ENCODE measurements around the gene TRMT2A.

TRMT2A gene

GRCh38 chr22:20135806-20136602 lies 19.0 kb upstream of the TRMT2A start:
- Histone ChIP-seq H3K4me1 (ENCODE audit: insufficient read depth, low read length) (peaks cover 27% of the 10 kb centered on the region), H3K79me2 (ENCODE audit: insufficient read depth, low read length) (peaks cover 60% of the 10 kb centered on the region)

DNA sequence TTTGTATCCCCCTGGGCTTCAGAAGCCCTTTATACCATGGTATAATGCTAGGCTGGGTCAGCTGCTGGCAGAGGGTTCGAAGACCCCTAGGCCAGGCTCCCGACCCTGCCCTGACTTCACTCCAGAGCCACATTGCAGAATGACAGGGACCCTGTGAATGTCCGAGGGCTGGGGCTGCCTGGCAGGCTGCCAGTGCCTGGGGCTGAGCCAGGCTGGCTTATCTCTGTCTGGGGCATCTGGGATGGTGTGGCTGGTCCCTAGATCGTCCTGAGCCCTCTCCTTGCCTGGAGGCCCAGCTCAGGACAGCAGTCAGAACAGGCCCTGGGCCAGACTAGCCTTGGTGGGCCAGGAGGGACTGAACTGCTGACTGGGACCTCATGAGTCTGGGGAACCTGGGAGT lies 18.2 kb upstream of the TRMT2A start:
- DNase-seq (no peak), ATAC-seq (ENCODE audit: insufficient read depth, low read depth) (no peak)
- peaks cover 66% of the 10 kb centered on the region for H4K20me1 ChIP-seq (ENCODE audit: insufficient read depth, low read length)
- no peaks in the 10 kb centered on the region for H3K9me3 ChIP-seq (ENCODE audit: insufficient read depth, low read length, severe bottlenecking)
- H2AFZ ChIP-seq (ENCODE audit: low read depth, low read length), result no peak overlapping the region
- peaks cover 60% of the 10 kb centered on the region for H3K79me2 ChIP-seq (ENCODE audit: insufficient read depth, low read length)
- H3K9ac ChIP-seq (ENCODE audit: low read depth, low read length), result no peak overlapping the region
- H3K4me3 ChIP-seq (ENCODE audit: low read depth in 1 of 2, low read length in 2 of 2), result no peak overlapping the region
- no peak for TF ChIP-seq EZH2 (IDR thresholded peaks at IDR 0.05; ENCODE audit: borderline replicate concordance, low read depth, low read length, severe bottlenecking)
- TF ChIP-seq CTCF (IDR thresholded peaks at IDR 0.05; ENCODE audit: borderline replicate concordance, extremely low read depth, low read length, poor library complexity, severe bottlenecking), result no peak
- no peaks in the 10 kb centered on the region for H3K27me3 ChIP-seq (ENCODE audit: insufficient read depth, low read length, poor library complexity)
- peaks cover 11% of the 10 kb centered on the region for H3K36me3 ChIP-seq (ENCODE audit: insufficient read depth, low read length)
- no peak overlapping the region for H3K27ac ChIP-seq (ENCODE audit: low read length)
- peaks cover 34% of the 10 kb centered on the region for H3K4me1 ChIP-seq (ENCODE audit: insufficient read depth, low read length)
- no peak overlapping the region for H3K4me2 ChIP-seq (ENCODE audit: insufficient read depth, low read length)

More at GRCh38 chr22:20135806-20136602, 19.0 kb upstream of the TRMT2A start:
- TF ChIP-seq EZH2 (IDR thresholded peaks at IDR 0.05; ENCODE audit: borderline replicate concordance, low read depth, low read length, severe bottlenecking) (no peak), CTCF (IDR thresholded peaks at IDR 0.05; ENCODE audit: borderline replicate concordance, extremely low read depth, low read length, poor library complexity, severe bottlenecking) (no peak)
- H4K20me1 ChIP-seq (ENCODE audit: insufficient read depth, low read length), result peaks cover 62% of the 10 kb centered on the region
- ATAC-seq (ENCODE audit: insufficient read depth, low read depth) (no peak), DNase-seq (no peak)
- no peak overlapping the region for H2AFZ ChIP-seq (ENCODE audit: low read depth, low read length)
- H3K36me3 ChIP-seq (ENCODE audit: insufficient read depth, low read length), result peaks cover 16% of the 10 kb centered on the region
- H3K9me3 ChIP-seq (ENCODE audit: insufficient read depth, low read length, severe bottlenecking), result no peaks in the 10 kb centered on the region
- H3K27me3 ChIP-seq (ENCODE audit: insufficient read depth, low read length, poor library complexity), result no peaks in the 10 kb centered on the region
- no peak overlapping the region for H3K27ac ChIP-seq (ENCODE audit: low read length)
- H3K4me2 ChIP-seq (ENCODE audit: insufficient read depth, low read length), result 0 out of 2 replicates have a peak overlapping the region, but pooled peaks have one; percentile 2
- H3K4me3 ChIP-seq (ENCODE audit: low read depth in 1 of 2, low read length in 2 of 2), result no peak overlapping the region
- no peak overlapping the region for H3K9ac ChIP-seq (ENCODE audit: low read depth, low read length)

- peak overlapping the region; percentile 92 for H3K4me2 ChIP-seq (ENCODE audit: insufficient read depth, low read length)
- peaks cover 73% of the 10 kb centered on the region for H4K20me1 ChIP-seq (ENCODE audit: insufficient read depth, low read length)
- no peaks in the 10 kb centered on the region; the same call in 1 of the 2 replicates for H3K36me3 ChIP-seq (ENCODE audit: insufficient read depth, low read length)
Observed at GRCh38 chr22:20133930-20134549, 17.0 kb upstream of the TRMT2A start.

More at GRCh38 chr22:20133930-20134549, 17.0 kb upstream of the TRMT2A start:
- peak overlapping the region in 1 of 2 experiments; percentile 27; a peak in 2 of 4 replicates for H3K4me3 ChIP-seq (ENCODE audit: low read depth in 1 of 2, low read length in 2 of 2)
- H2AFZ ChIP-seq (ENCODE audit: low read depth, low read length), result no peak overlapping the region
- H3K79me2 ChIP-seq (ENCODE audit: insufficient read depth, low read length), result peaks cover 56% of the 10 kb centered on the region
- H3K9ac ChIP-seq (ENCODE audit: low read depth, low read length), result no peak overlapping the region
- TF ChIP-seq CTCF (IDR thresholded peaks at IDR 0.05; ENCODE audit: borderline replicate concordance, extremely low read depth, low read length, poor library complexity, severe bottlenecking) (no peak), EZH2 (IDR thresholded peaks at IDR 0.05; ENCODE audit: borderline replicate concordance, low read depth, low read length, severe bottlenecking) (no peak)
- peaks cover 34% of the 10 kb centered on the region for H3K4me1 ChIP-seq (ENCODE audit: insufficient read depth, low read length)
- no peak overlapping the region for H3K27ac ChIP-seq (ENCODE audit: low read length)
- DNase-seq (no peak), ATAC-seq (ENCODE audit: insufficient read depth, low read depth) (no peak)
- H3K9me3 ChIP-seq (ENCODE audit: insufficient read depth, low read length, severe bottlenecking), result no peaks in the 10 kb centered on the region
- no peaks in the 10 kb centered on the region for H3K27me3 ChIP-seq (ENCODE audit: insufficient read depth, low read length, poor library complexity)
